ENCODE results near the gene RYR3.

- TF ChIP-seq, protein P1, sequence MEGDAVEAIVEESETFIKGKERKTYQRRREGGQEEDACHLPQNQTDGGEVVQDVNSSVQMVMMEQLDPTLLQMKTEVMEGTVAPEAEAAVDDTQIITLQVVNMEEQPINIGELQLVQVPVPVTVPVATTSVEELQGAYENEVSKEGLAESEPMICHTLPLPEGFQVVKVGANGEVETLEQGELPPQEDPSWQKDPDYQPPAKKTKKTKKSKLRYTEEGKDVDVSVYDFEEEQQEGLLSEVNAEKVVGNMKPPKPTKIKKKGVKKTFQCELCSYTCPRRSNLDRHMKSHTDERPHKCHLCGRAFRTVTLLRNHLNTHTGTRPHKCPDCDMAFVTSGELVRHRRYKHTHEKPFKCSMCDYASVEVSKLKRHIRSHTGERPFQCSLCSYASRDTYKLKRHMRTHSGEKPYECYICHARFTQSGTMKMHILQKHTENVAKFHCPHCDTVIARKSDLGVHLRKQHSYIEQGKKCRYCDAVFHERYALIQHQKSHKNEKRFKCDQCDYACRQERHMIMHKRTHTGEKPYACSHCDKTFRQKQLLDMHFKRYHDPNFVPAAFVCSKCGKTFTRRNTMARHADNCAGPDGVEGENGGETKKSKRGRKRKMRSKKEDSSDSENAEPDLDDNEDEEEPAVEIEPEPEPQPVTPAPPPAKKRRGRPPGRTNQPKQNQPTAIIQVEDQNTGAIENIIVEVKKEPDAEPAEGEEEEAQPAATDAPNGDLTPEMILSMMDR (optimal IDR thresholded peaks at IDR 0.05 in 1 of 3, IDR thresholded peaks at IDR 0.05 in 1 of 3, conservative IDR thresholded peaks at IDR 0.05 in 1 of 3; ENCODE audit: extremely low read depth in 1 of 3, insufficient read depth in 2 of 3, low read length in 3 of 3), result no peak
- no peak for TF ChIP-seq EZH2 (IDR thresholded peaks at IDR 0.05; ENCODE audit: low read length)
These were observed 498.1 kb downstream of the RYR3 start for GRCh38 chr15:33808720-33809457.
